OCI-LY3 (cell line): Measurements from ENCODE around the gene PRSS56.
"Not testable (repeated sequence)": the region's sequence is repeated elsewhere in the genome, so short reads cannot be mapped to it uniquely, and the experiment has no call there.

Experiments used
- H2AFZ ChIP-seq: fragments of 200-600, 300-600 bp; shearing (Covaris generic); 2 replicates; pipeline ENCODE4 v1.6.0; 2014; ENCODE audit warnings: antibody characterized with exemption, low read depth, low read length
- H3K27ac ChIP-seq: fragments of 200-600, 300-600 bp; sonication (generic); 2 replicates; pipeline ENCODE4 v1.5.1; 2014; ENCODE audit warnings: mild to moderate bottlenecking, low read length, moderate library complexity, mixed read lengths
- H3K27me3 ChIP-seq: fragments of 200-600, 300-600 bp; sonication (generic); 2 replicates; pipeline ENCODE4 v1.6.1; 2014; ENCODE audit warnings: low read depth, low read length, mixed read lengths
- H3K36me3 ChIP-seq: fragments of 200-600, 300-600 bp; sonication (generic); replicated peaks from 2 replicates; pipeline ENCODE3; 2014; ENCODE audit warnings: low read depth, low read length, mixed read lengths
- H3K4me1 ChIP-seq: fragments of 300-600, 200-600 bp; sonication (generic); 2 replicates; pipeline ENCODE4 v1.6.1; 2014; ENCODE audit warnings: low read length, mixed read lengths
- H3K4me2 ChIP-seq: fragments of 200-600, 300-600 bp; sonication (generic); 2 replicates; pipeline ENCODE4 v1.6.1; 2014; ENCODE audit warnings: low read length, mixed read lengths
- H3K4me3 ChIP-seq: fragments of 300-600, 200-600 bp; sonication (generic); 2 replicates; pipeline ENCODE4 v1.5.1; 2014; ENCODE audit warnings: antibody characterized with exemption, mild to moderate bottlenecking, low read length, moderate library complexity
- H3K79me2 ChIP-seq: fragments of 300-600, 200-600 bp; shearing (Covaris generic); 2 replicates; pipeline ENCODE4 v1.6.1; 2014; ENCODE audit warnings: mild to moderate bottlenecking, low read length, mixed read lengths
- H3K9ac ChIP-seq: fragments of 300-600, 200-600 bp; shearing (Covaris generic); 2 replicates; pipeline ENCODE4 v1.6.0; 2014; ENCODE audit warnings: mild to moderate bottlenecking, low read length, moderate library complexity
- H3K9me3 ChIP-seq: fragments of 200-600, 300-600 bp; shearing (Covaris generic); 2 replicates; pipeline ENCODE4 v1.6.1; 2014; ENCODE audit warnings: low read length, mixed read lengths; ENCODE audit not compliant: insufficient read depth
- H4K20me1 ChIP-seq: fragments of 200-600, 300-600 bp; sonication (generic); 2 replicates; pipeline ENCODE4 v1.6.1; 2016; ENCODE audit warnings: low read length, mixed read lengths; ENCODE audit not compliant: insufficient read depth
- CTCF ChIP-seq: fragments of 200-600, 300-600 bp; sonication (generic); IDR thresholded peaks from 2 replicates; pipeline ENCODE4 v1.5.1; 2014; ENCODE audit warnings: antibody characterized with exemption, low read length, low read depth
- EZH2phosphoT487 ChIP-seq: fragments of 200-600 bp; shearing (Covaris generic); IDR thresholded peaks from 2 replicates; pipeline ENCODE4 v1.6.1; 2018; ENCODE audit warnings: antibody characterized with exemption, mixed run types, low read depth

The PRSS56 gene

GRCh38 chr2:232530626-232531260 lies 10.6 kb downstream of the PRSS56 start:
- Histone ChIP-seq H3K27ac (no peak overlapping the region), H4K20me1 (no peaks in the 10 kb centered on the region), H3K79me2 (no peaks in the 10 kb centered on the region), H3K36me3 (no peaks in the 10 kb centered on the region), H3K4me2 (no peak overlapping the region), H3K4me1 (no peaks in the 10 kb centered on the region), H3K9ac (no peak overlapping the region), H2AFZ (no peak overlapping the region), H3K4me3 (no peak overlapping the region), H3K27me3 (no peaks in the 10 kb centered on the region), H3K9me3 (no peaks in the 10 kb centered on the region)
- TF ChIP-seq CTCF (no peak), EZH2phosphoT487 (no peak)

- TF ChIP-seq EZH2phosphoT487, result no peak
- TF ChIP-seq CTCF, result no peak
- Histone ChIP-seq H3K4me3 (no peak overlapping the region), H3K4me2 (no peak overlapping the region), H2AFZ (no peak overlapping the region), H3K79me2 (no peaks in the 10 kb centered on the region), H3K4me1 (no peaks in the 10 kb centered on the region), H3K9ac (no peak overlapping the region), H3K27me3 (no peaks in the 10 kb centered on the region), H4K20me1 (no peaks in the 10 kb centered on the region), H3K27ac (no peak overlapping the region), H3K9me3 (no peaks in the 10 kb centered on the region), H3K36me3 (no peaks in the 10 kb centered on the region)
Observed at GRCh38 chr2:232532419-232532818, 12.2 kb downstream of the PRSS56 start.

- H3K79me2 ChIP-seq, H3K9ac ChIP-seq, H4K20me1 ChIP-seq, H3K36me3 ChIP-seq, H3K9me3 ChIP-seq, H2AFZ ChIP-seq, H3K4me1 ChIP-seq, H3K4me2 ChIP-seq, H3K4me3 ChIP-seq, H3K27me3 ChIP-seq, H3K27ac ChIP-seq: not testable (repeated sequence)
Observed at GRCh38 chr2:232532821-232533220, 12.6 kb downstream of the PRSS56 start.

- no peak overlapping the region for H2AFZ ChIP-seq
- no peak for TF ChIP-seq EZH2phosphoT487
- no peak for TF ChIP-seq CTCF
Observed at GRCh38 chr2:232533944-232534710, 13.9 kb downstream of the PRSS56 start.

More at GRCh38 chr2:232533944-232534710, 13.9 kb downstream of the PRSS56 start:
- Histone ChIP-seq H3K4me1 (no peaks in the 10 kb centered on the region), H3K36me3 (no peaks in the 10 kb centered on the region), H3K79me2 (no peaks in the 10 kb centered on the region), H3K9ac (no peak overlapping the region), H3K4me2 (no peak overlapping the region), H3K27me3 (no peaks in the 10 kb centered on the region), H3K27ac (no peak overlapping the region), H3K9me3 (no peaks in the 10 kb centered on the region), H4K20me1 (no peaks in the 10 kb centered on the region), H3K4me3 (no peak overlapping the region)
